Left lung (tissue), 10 donors: ENCODE measurements around the gene TMEM89. TPM values are rescaled to one million over a fixed set of nuclear protein-coding genes. Genes with fewer than 3 reads are reported as not detected.

Experiments
- ATAC-seq: fragments of 200-7000 bp; cut with Tn5 transposase; one replicate; pipeline ENCODE4 v1.9.1; 2020; ENCODE audit warnings: moderate library complexity
- DNase-seq, 4 donors: peaks; one replicate each; pipeline ENCODE4 v3.0.0-alpha.2; 2013 to 2020
- H3K27ac ChIP-seq, 2 donors: fragments of 200-600 bp; sonication (generic) in 1 of 2; one replicate each; pipeline versions ENCODE4 v1.5.0 to v1.8.0; 2020 to 2021
- H3K27me3 ChIP-seq, 2 donors: fragments of 200-600 bp; sonication (generic) in 1 of 2; one replicate each; pipeline versions ENCODE4 v1.5.0 to v1.8.0; 2020 to 2021
- H3K36me3 ChIP-seq, 2 donors: fragments of 200-600 bp; sonication (generic) in 1 of 2; one replicate each; pipeline versions ENCODE4 v1.5.0 to v1.8.0; 2020 to 2021
- H3K4me1 ChIP-seq, 2 donors: fragments of 200-600 bp; one replicate each; pipeline ENCODE4 v1.8.0; 2021
- H3K4me3 ChIP-seq, 2 donors: fragments of 200-600 bp; sonication (generic) in 1 of 2; one replicate each; pipeline versions ENCODE4 v1.5.0 to v1.8.0; 2020 to 2021; ENCODE audit warnings: mild to moderate bottlenecking in 1 of 2
- H3K9me3 ChIP-seq, 2 donors: fragments of 200-600 bp; sonication (generic) in 1 of 2; one replicate each; pipeline versions ENCODE4 v1.5.0 to v1.8.0; 2020 to 2021
- intact Hi-C, 2 donors: fragments of 100-400 bp; cut with DNase I; formaldehyde crosslinking; loops; one replicate each; pipeline versions ENCODE4 v1.11.2 to v1.14.2; 2022
- polyA plus RNA-seq, 6 donors: library from polyadenylated mRNA; unstranded; fragments of 120-200 nt; gene quantifications; one replicate each; pipeline ENCODE4 v1.2.1, GENCODE V29; 2013; ENCODE audit not compliant: insufficient read length in 6 of 6
- total RNA-seq, 2 donors: library from RNA; stranded (reverse); fragmentation: NEBNext Ultra II Directional; extraction: Animal tissue kit (Norgen Biotek cat#: 25700); gene quantifications; one replicate each; pipeline ENCODE4 v1.2.1, GENCODE V29; 2021
- TF ChIP-seq, protein P1 (sequence below), 2 donors: fragments of 200-600 bp; sonication (generic) in 1 of 2; IDR thresholded peaks; one replicate each; pipeline versions ENCODE4 v1.5.0 to v1.8.0; 2021; ENCODE audit warnings: antibody characterized with exemption in 2 of 2
- donor health status: DM: no; HTN: yes; CAD: no.
- donor health status: DM: no; HTN: no; CAD: no.

TMEM89 gene
- total and polyA plus RNA-seq, 8 donors = not detected

DNA sequence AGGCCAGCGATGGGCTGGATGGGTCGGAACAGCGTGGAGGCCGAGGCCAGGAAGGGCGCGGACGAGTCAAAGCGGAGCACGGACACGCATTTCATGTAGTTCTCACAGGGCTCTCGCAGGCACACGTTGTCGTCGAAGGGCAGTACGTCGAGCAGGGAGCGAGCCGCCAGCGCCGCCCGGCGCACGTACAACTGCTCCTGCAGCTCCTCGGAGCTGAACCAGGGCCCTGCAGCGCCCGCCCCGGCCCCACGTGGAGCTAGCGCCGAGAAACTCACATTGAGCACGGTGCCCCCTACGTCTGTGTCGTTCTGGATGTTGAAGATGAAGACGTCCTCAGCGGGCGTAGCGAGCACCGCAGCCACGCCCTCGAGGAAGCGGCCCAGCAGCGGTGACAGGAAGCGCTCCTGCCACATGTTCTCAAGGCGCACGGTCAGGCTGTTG, 35.3 kb upstream of the TMEM89 start:
- no peaks in the 10 kb centered on the region for H3K9me3 ChIP-seq
- H3K36me3 ChIP-seq = no peaks in the 10 kb centered on the region
- DNase-seq (no peak), ATAC-seq (no peak)
- peak overlapping the region; percentile 63 to 76 for H3K27ac ChIP-seq
- peaks cover 1 to 30% of the 10 kb centered on the region in 2 donors for H3K27me3 ChIP-seq
- TF ChIP-seq, protein P1, sequence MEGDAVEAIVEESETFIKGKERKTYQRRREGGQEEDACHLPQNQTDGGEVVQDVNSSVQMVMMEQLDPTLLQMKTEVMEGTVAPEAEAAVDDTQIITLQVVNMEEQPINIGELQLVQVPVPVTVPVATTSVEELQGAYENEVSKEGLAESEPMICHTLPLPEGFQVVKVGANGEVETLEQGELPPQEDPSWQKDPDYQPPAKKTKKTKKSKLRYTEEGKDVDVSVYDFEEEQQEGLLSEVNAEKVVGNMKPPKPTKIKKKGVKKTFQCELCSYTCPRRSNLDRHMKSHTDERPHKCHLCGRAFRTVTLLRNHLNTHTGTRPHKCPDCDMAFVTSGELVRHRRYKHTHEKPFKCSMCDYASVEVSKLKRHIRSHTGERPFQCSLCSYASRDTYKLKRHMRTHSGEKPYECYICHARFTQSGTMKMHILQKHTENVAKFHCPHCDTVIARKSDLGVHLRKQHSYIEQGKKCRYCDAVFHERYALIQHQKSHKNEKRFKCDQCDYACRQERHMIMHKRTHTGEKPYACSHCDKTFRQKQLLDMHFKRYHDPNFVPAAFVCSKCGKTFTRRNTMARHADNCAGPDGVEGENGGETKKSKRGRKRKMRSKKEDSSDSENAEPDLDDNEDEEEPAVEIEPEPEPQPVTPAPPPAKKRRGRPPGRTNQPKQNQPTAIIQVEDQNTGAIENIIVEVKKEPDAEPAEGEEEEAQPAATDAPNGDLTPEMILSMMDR (IDR thresholded peaks at IDR 0.05) = no peak
- peaks cover 11 to 30% of the 10 kb centered on the region in 2 donors for H3K4me1 ChIP-seq
- H3K4me3 ChIP-seq = peak overlapping the region; percentile 50 to 67
- intact Hi-C loops = no loop called here

DNA sequence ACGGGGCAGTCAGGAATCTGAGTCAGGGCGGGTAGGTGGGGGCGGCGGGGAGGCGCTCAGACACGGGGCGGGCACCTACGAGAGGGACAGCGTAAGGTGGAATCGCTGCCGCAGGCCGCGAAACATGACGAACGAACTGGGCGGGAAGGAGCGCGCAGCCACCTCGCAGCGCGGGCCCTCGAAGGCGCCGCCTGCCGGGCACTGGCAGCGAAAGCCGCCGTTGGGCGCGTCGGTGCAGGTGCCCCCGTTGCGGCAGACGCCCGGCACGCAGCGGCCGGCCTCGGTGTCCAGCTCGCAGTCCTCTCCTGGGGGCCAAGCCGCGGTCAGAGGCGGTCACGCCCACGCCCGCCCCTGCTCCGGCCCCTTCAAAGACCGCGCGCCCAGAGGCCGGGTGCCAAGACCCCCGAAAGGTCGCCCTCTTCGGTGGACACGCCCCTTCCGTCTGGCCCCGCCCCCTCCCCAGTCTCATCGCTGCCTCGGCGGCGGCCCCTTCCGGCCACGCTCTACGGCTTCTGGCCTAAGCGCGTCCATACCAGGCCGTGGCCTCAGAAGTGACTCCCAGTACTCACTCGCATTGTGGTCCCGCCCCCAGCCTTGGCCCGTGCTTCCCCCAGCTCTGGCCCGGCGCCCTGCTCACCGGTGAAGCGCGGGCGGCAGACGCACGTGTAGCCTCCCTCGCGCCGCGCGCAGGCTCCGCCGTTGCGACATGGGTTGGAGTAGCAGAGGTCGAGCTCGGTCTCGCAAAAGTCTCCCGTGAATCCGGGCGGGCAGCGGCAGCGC, 34.7 kb upstream of the TMEM89 start:
- peak; percentile 47 to 94 (median 82) for DNase-seq
- peak overlapping the region; percentile 63 to 76 for H3K27ac ChIP-seq
- peak overlapping the region; percentile 50 to 67 for H3K4me3 ChIP-seq
- peaks cover 5 to 24% of the 10 kb centered on the region in 2 donors for H3K4me1 ChIP-seq
- no peaks in the 10 kb centered on the region for H3K36me3 ChIP-seq
- ATAC-seq = peak; percentile 97
- intact Hi-C loops = no loop called here
- H3K9me3 ChIP-seq = no peaks in the 10 kb centered on the region
- TF ChIP-seq, protein P1 (IDR thresholded peaks at IDR 0.05) = peak; percentile 62 to 80
- H3K27me3 ChIP-seq = peaks cover 0 to 24% of the 10 kb centered on the region in 2 donors

DNA sequence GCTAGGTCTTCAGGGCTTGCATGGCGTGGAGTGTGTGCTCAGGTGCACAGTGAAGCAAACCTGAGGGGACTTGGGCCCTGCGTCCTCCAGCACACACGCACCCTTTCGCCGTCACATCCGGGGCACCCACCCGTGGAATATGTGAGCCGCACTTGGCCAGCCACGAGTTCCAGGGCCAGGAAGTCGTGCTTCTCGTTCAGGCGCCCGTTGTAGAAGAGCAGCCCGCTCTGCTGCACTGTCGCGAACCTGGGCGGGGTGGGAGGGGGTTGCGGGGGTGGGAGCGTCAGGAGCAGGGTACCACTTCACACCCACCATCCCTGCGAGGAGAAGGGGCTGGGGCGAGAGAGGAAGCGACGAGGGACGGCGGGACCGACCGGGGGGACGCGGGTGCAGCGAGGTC, 34.0 kb upstream of the TMEM89 start:
- peaks cover 4 to 22% of the 10 kb centered on the region in 2 donors for H3K4me1 ChIP-seq
- H3K9me3 ChIP-seq = no peaks in the 10 kb centered on the region
- H3K27me3 ChIP-seq = peaks cover 0 to 17% of the 10 kb centered on the region in 2 donors
- H3K4me3 ChIP-seq = peak overlapping the region; percentile 50 to 67
- peak overlapping the region in 1 of 2 donors; percentile 76 for H3K27ac ChIP-seq
- H3K36me3 ChIP-seq = no peaks in the 10 kb centered on the region
- TF ChIP-seq, protein P1 (IDR thresholded peaks at IDR 0.05) = no peak
- ATAC-seq = peak; percentile 8
- intact Hi-C loops = no loop called here
- DNase-seq = peak in 1 of 4 donors; percentile 72

DNA sequence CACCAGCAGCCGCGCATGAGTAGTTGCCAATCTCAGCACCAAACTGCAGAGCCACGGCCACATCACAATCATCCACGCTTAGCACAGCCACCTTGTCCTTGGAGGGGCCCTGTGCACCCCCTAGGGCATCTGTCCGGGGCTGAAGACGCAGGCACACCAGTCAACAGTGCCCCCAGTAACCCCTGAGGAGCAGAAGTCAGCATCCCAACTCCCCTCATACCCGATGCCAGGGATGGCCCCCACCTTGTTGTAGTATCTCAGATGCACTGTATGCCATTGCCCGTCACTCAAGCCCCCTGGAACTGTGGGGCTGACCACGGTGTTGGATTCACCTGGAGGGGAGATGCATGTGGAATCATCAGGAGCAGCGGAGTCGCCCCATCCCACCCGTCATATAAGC, 33.5 kb upstream of the TMEM89 start:
- no peak for ATAC-seq
- Histone ChIP-seq H3K27ac (no peak overlapping the region), H3K4me1 (peaks cover 4 to 22% of the 10 kb centered on the region in 2 donors), H3K4me3 (no peak overlapping the region), H3K36me3 (no peaks in the 10 kb centered on the region), H3K27me3 (peaks cover 0 to 12% of the 10 kb centered on the region in 2 donors), H3K9me3 (no peaks in the 10 kb centered on the region)
- intact Hi-C loops = no loop called here
- TF ChIP-seq, protein P1 (IDR thresholded peaks at IDR 0.05) = no peak
- DNase-seq = peak in 1 of 4 donors; percentile 44

DNA sequence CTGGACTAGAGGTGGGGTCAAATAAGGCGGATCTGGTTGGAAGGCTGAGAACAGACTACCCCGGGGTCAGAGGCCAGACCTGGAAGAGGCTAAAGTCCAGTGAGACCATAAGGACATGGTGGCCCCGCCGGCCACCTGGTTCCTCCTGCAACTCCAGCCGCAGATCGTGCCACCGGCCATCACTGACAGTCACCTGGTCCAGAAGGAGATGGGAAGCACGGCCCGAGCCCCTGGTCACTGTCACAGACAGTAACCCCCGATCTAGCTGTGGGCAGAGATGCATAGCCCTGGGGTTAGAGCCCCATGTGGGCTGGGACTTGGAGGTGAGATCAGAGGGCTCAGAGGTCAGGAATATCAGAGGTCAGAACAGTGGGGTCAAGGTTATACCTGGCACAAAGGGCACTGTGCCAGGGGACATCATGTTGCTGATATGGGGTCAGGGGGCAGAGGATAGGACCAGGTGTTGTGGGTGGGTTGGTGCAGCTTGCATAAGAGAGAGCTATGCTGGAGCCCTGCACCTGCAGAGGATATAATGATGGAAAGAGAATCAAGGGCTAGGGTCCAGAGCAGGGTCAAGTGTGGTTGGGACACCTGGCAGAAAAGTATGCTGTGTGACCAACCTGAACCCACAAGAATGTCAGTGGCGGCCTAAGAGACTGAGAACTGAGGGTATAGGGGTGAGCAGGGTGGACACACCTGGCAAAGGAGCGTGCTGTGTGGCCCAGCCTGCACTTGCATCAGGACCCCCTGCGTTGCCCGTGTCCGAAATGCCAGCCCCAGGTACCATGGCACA, 31.6 kb upstream of the TMEM89 start:
- DNase-seq = peak in 1 of 4 donors; percentile 46
- intact Hi-C loops = no loop called here
- ATAC-seq = no peak
- H3K36me3 ChIP-seq = no peaks in the 10 kb centered on the region
- H3K27me3 ChIP-seq = peaks cover 0 to 5% of the 10 kb centered on the region in 2 donors
- TF ChIP-seq, protein P1 (IDR thresholded peaks at IDR 0.05) = no peak
- no peaks in the 10 kb centered on the region for H3K9me3 ChIP-seq
- H3K4me1 ChIP-seq = peaks cover 4 to 22% of the 10 kb centered on the region in 2 donors
- H3K4me3 ChIP-seq = no peak overlapping the region
- no peak overlapping the region for H3K27ac ChIP-seq
